NCI-H2029 treated with DMSO at 0.1 percent for 48 hours (cell line): ENCODE results near the gene BPIFA2.
"Not testable (repeated sequence)": the region's sequence is repeated elsewhere in the genome, so short reads cannot be mapped to it uniquely, and the experiment has no call there.

Experiments used
- DNase-seq: peaks from one replicate; lab custom pipeline; 2025; lab: John Stamatoyannopoulos, UW

BPIFA2 gene, protein sequence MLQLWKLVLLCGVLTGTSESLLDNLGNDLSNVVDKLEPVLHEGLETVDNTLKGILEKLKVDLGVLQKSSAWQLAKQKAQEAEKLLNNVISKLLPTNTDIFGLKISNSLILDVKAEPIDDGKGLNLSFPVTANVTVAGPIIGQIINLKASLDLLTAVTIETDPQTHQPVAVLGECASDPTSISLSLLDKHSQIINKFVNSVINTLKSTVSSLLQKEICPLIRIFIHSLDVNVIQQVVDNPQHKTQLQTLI

DNA sequence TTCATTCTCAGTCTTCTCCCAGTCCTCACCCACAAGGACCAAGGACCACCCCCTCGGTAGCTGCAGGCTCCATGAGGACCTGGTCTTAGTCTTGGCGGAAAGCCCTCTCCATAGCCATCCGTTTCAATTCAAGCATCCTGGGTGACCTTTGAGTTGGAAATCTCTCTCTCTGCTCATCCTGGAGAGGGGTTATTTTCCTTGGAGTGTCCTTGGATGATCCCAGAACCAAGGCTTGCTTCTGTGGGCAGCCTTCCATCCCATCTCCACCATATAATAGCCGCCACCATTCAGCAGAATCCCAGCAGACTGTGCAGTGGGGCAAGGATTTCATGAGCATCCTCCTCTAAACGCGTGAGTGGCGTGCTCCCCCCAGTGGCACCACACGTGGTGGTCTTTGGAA is at the start of gene BPIFA2:
Gene BPIFA2, plus strand, starts transcription at position 301 of the 400 bp plus-strand sequence. CDS start 987 bp downstream, outside the sequence.
- DNase-seq: no peak

GRCh38 chr20:33119725-33120720 is 47.9 kb upstream of the BPIFA2 start:
- DNase-seq: no peak

DNA sequence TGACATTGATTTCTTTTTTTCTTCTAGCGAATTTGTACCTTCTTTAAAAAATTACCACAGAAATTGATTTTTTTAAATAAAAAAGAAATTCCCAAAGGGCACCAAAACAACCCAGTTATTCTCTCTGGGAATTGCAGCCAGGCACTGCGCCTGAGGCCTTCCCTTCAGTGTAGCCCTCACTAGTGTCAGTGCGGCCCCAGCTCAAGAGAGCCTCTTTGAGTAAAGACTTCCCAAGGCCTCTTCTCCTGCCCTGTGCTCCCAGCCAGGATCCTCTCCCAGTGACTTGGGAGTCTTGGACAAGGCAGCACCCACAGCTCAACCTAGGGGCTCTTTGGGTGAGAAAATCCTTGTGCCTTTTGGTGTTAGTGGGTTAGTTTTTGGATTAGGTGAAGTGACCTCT is 47.0 kb upstream of the BPIFA2 start:
- DNase-seq: no peak

DNA sequence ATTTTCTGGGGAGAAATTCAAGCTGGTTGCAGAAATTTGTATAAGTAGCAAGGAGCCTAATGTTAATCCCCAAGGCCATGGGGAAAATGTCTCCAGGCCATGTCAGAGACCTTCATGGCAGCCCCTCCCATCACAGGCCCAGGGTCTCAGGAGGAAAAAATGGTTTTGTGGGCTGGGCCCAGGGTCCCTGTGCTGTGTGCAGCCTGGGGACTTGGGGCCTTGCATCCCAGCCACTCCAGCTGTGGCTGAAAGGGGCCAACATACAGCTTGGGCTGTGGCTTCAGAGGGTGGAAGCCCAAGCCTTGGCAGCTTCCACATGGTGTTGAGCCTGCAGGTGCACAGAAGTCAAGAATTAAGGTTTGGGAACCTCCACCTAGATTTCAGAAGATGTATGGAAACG is 45.7 kb upstream of the BPIFA2 start:
- DNase-seq: not testable (repeated sequence)

DNA sequence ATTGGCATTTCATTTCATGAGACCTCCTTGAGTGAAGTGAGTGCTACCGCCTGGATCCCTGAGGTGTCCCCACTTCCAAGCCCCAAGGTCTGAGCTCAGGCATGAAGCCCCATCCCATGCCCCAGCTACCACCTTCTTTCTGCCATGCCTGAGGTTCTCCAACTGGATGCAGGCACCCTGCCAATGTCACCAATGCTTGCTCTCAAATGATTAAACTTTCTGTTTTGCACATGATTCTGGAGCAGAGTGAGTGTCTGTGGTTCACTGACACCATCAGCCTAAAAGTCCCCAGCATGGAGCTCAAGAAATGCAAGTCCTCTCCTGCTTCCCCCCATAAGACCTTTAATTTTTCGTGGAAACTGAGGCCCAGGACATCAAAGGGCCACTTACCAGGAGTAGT is 43.7 kb upstream of the BPIFA2 start:
- no peak for DNase-seq

- no peak for DNase-seq
Measured at GRCh38 chr20:33124994-33125393, 43.0 kb upstream of the BPIFA2 start.

DNA sequence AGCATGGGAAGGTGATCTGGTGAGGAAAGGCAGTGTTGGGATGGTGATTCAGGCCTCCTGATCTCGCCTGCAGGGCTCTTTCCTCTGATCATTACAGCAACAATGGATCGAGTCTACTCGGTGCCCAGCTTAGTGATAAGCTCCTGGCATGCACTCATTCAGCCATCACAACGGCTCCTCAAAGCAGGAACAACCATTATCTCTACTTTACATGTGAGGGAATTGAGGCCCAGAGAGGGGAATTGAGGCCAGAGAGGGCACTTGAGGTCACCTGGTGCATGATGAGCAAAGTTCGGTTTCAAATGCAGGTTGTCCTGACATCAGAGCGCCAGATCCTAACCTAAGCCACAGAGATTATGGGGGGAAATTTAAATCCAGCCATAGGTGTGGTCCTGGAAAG is 42.0 kb upstream of the BPIFA2 start:
- no peak for DNase-seq

GRCh38 chr20:33127422-33128097 is 40.4 kb upstream of the BPIFA2 start:
- peak; percentile 30 for DNase-seq

DNA sequence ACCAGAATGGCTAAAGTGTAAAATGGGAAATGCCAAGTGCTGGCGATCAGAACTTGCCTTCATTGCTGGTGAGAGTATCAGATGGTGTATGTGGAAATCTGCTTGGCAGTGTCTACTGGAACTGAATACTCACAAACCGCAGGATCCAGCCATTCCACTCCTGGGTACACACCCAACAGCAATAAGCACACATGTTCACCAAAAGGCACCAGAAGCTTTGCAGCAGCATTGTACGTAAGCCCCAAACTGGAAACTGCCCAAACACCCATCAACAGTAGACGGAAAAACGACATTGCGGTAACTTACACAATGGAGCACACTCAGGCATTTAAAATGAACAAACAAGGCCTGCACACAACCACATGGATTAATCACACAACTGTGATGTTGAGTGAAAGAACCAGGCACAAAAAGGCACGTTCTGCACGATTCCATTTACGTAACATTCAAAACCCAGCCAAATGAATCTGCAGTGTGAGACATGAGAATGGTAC is 37.3 kb upstream of the BPIFA2 start:
- DNase-seq: peak; percentile 33

DNA sequence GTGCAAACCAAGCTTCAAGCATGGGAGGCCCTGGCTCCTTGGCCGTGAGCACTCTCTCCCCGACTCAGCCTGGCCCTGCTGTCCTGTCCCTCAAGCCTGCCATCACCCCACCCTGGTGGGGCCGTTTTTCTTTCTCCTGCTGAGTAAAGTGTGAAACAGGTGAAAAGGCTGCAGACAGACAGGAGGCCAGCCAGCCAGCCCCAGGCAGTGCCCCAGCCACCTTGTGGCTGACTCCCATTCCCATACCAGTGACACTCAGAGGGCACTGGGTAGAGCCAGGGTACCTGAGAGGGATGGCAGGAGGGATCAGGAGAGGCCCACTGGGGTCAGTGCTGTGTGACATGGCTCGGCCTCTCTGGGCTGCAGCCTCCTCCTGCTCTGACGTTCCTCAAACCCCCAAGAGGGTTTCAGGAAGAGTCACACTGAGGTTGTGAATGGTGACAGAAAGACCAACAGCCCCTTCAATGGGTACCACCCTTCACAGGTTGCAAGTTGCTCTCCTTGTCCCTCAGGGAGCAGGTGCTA is 35.9 kb upstream of the BPIFA2 start:
- no peak for DNase-seq

DNA sequence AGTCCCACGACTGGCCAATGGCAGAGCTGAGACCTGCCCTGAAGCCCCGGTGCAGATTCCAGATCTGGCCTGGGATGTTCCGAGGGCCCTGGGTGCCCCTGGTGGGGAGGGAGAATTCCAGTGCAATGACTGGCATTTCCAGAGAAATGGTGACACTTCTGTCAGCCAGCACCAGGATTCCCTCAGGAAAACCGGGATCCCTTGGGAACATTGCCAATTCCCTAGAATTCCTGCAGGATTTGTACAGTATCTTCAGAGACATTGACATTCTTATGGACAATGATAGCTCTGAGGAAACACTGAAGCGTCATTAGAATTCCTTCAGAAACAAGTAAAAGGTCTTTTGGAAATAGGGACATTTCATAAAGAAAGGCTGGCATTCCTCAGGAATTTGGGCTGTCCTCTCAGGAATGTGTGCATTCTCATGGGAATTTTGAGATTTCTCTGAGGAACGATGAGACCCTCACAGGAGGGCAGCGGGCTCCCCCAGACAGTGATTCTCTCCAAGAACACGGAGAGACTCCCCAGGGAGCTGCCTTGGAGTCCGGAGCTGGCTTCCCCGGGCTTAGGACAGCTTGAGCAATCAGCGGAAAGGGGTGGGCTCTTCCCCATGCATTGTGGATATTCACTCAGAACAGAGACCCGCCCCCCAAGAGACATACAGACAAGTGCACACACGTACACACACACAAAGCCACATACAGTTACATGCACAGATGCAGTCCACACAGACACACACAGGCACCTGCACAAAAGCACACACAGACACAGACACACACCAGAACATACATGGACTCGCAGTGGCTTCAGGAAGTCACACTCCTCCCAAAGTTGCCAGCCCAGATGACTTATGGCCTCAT is 35.2 kb upstream of the BPIFA2 start:
- no peak for DNase-seq

DNA sequence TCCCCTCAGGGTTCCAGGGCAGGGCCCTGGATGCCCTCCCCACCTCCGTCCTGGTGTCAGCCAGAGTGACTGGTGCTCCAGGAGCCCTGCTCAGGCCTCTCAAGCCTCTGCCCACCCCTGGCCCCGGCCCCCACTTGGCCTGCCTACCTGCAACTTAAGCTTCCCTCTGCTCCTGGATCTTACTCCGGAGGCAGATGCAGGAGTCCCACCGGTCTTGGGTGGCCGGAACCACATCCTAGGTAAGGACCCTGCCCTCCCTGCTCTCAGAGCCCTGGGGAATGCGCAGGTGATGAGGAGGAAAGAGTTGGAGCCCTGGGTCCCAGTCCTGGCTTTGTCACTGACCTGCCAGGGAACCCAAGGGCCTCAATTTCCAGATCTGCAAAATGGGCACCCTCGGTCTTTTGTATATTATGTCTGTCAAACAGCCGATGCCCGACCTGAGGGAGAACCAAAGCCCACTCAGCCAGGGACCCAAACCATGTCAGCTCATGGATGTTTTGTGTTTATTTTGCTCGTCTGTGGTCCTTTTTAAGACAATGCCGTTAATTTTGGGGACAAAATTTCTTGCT is 34.5 kb upstream of the BPIFA2 start:
- no peak for DNase-seq

GRCh38 chr20:33137195-33137594 is 30.8 kb upstream of the BPIFA2 start:
- no peak for DNase-seq

GRCh38 chr20:33139467-33139866 is 28.5 kb upstream of the BPIFA2 start:
- DNase-seq: no peak

- no peak for DNase-seq
Measured at GRCh38 chr20:33145521-33145920, 22.4 kb upstream of the BPIFA2 start.

GRCh38 chr20:33147299-33147698 is 20.7 kb upstream of the BPIFA2 start:
- DNase-seq: no peak

GRCh38 chr20:33148040-33148439 is 19.9 kb upstream of the BPIFA2 start:
- DNase-seq: no peak

GRCh38 chr20:33154252-33154651 is 13.7 kb upstream of the BPIFA2 start:
- no peak for DNase-seq

GRCh38 chr20:33158637-33159385 is 9.1 kb upstream of the BPIFA2 start:
- no peak for DNase-seq

GRCh38 chr20:33159713-33160112 is 8.2 kb upstream of the BPIFA2 start:
- DNase-seq: no peak
